ENCODE results near the gene POTEB2.
"Not testable (repeated sequence)": the region's sequence is repeated elsewhere in the genome, so short reads cannot be mapped to it uniquely, and the experiment has no call there.

Gene POTEB2

GRCh38 chr15:20866214-20866613, at the start of gene POTEB2:
Gene POTEB2, minus strand, starts transcription at chr15:20866314. Its CDS starts 33 bp downstream, at chr15:20866281.
- not testable (repeated sequence) for DNase-seq

- DNase-seq = not testable (repeated sequence)
Observed at GRCh38 chr15:20879916-20880315, 13.8 kb upstream of the POTEB2 start.

- DNase-seq = not testable (repeated sequence)
Observed at GRCh38 chr15:20878464-20878863, 12.3 kb upstream of the POTEB2 start.

GRCh38 chr15:20877819-20878218, 11.7 kb upstream of the POTEB2 start:
- DNase-seq = not testable (repeated sequence)
